ENCODE measurements around the gene KLRF2.

Gene KLRF2

GRCh38 chr12:9909724-9910123 lies 28.4 kb downstream of the KLRF2 start:
- in situ Hi-C loops (cut with HindIII; ENCODE audit: low sequenced_read_pairs), result no loop called here
- no peak overlapping the region for H3K4me3 ChIP-seq (ENCODE audit: low read depth, low read length)
- DNase-seq (ENCODE audit: low read depth, low spot score), result no peak
- no peak for TF ChIP-seq CTCF (IDR thresholded peaks at IDR 0.05; ENCODE audit: low read depth, low read length)

- no peak for TF ChIP-seq CTCF (IDR thresholded peaks at IDR 0.05; ENCODE audit: low read depth, low read length)
- DNase-seq (ENCODE audit: low read depth, low spot score), result no peak
- in situ Hi-C loops (cut with HindIII; ENCODE audit: low sequenced_read_pairs), result no loop called here
- no peak overlapping the region for H3K4me3 ChIP-seq (ENCODE audit: low read depth, low read length)
These were observed 29.6 kb downstream of the KLRF2 start for GRCh38 chr12:9910716-9911421.

GRCh38 chr12:9911708-9912107 lies 30.4 kb downstream of the KLRF2 start:
- H3K4me3 ChIP-seq (ENCODE audit: low read depth, low read length), result no peak overlapping the region
- DNase-seq (ENCODE audit: low read depth, low spot score), result no peak
- in situ Hi-C loops (cut with HindIII; ENCODE audit: low sequenced_read_pairs), result no loop called here
- TF ChIP-seq CTCF (IDR thresholded peaks at IDR 0.05; ENCODE audit: low read depth, low read length), result no peak

GRCh38 chr12:9919443-9919842 lies 38.2 kb downstream of the KLRF2 start:
- no peak for TF ChIP-seq CTCF (IDR thresholded peaks at IDR 0.05; ENCODE audit: low read depth, low read length)
- H3K4me3 ChIP-seq (ENCODE audit: low read depth, low read length), result no peak overlapping the region
- DNase-seq (ENCODE audit: low read depth, low spot score), result no peak
- in situ Hi-C loops (cut with HindIII; ENCODE audit: low sequenced_read_pairs), result no loop called here

- in situ Hi-C loops (cut with HindIII; ENCODE audit: low sequenced_read_pairs), result no loop called here
These were observed 39.2 kb downstream of the KLRF2 start for GRCh38 chr12:9920451-9920850.

GRCh38 chr12:9922429-9922828 lies 41.1 kb downstream of the KLRF2 start:
- in situ Hi-C loops (cut with HindIII; ENCODE audit: low sequenced_read_pairs), result no loop called here
- no peak for TF ChIP-seq CTCF (IDR thresholded peaks at IDR 0.05; ENCODE audit: low read depth, low read length)

More at GRCh38 chr12:9920451-9920850, 39.2 kb downstream of the KLRF2 start:
- H3K4me3 ChIP-seq (ENCODE audit: low read depth, low read length), result no peak overlapping the region
- no peak for DNase-seq (ENCODE audit: low read depth, low spot score)
- TF ChIP-seq CTCF (IDR thresholded peaks at IDR 0.05; ENCODE audit: low read depth, low read length), result no peak

More at GRCh38 chr12:9922429-9922828, 41.1 kb downstream of the KLRF2 start:
- H3K4me3 ChIP-seq (ENCODE audit: low read depth, low read length), result no peak overlapping the region
- DNase-seq (ENCODE audit: low read depth, low spot score), result no peak
